Upper lobe of left lung (tissue), 4 donors: ENCODE data around the gene FBRSL1.

Experiments
- EP300 ChIP-seq, 4 donors: sonication (generic); formaldehyde crosslinking; IDR thresholded peaks; one replicate each; pipeline ENCODE4 v1.5.1; 2017; ENCODE audit warnings: antibody characterized with exemption in 4 of 4, control low read depth in 2 of 4
- TF ChIP-seq, protein P1 (sequence below), 6 experiments: fragments of 450-650 bp in 4 of 6; fragments of 200-600 bp in 2 of 6; sonication (generic) in 2 of 6; IDR thresholded peaks; one replicate each; pipeline ENCODE4 v1.5.1; 2016 to 2019; ENCODE audit warnings: antibody characterized with exemption in 6 of 6

GRCh38 chr12:132502882-132503193, 12.9 kb downstream of the FBRSL1 start:
- TF ChIP-seq, protein P1, sequence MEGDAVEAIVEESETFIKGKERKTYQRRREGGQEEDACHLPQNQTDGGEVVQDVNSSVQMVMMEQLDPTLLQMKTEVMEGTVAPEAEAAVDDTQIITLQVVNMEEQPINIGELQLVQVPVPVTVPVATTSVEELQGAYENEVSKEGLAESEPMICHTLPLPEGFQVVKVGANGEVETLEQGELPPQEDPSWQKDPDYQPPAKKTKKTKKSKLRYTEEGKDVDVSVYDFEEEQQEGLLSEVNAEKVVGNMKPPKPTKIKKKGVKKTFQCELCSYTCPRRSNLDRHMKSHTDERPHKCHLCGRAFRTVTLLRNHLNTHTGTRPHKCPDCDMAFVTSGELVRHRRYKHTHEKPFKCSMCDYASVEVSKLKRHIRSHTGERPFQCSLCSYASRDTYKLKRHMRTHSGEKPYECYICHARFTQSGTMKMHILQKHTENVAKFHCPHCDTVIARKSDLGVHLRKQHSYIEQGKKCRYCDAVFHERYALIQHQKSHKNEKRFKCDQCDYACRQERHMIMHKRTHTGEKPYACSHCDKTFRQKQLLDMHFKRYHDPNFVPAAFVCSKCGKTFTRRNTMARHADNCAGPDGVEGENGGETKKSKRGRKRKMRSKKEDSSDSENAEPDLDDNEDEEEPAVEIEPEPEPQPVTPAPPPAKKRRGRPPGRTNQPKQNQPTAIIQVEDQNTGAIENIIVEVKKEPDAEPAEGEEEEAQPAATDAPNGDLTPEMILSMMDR (IDR thresholded peaks at IDR 0.05): no peak
- no peak for TF ChIP-seq EP300 (IDR thresholded peaks at IDR 0.05)
